H7 (cell line): ENCODE results near the gene MLX. TPM values are rescaled to one million over a fixed set of nuclear protein-coding genes. Genes with fewer than 3 reads are reported as not detected.

Experiments
- DNase-seq: peaks from one replicate; pipeline ENCODE4 v3.0.0; 2012
- H3K27me3 ChIP-seq: 2 replicates; pipeline ENCODE4 v1.6.0; 2011; ENCODE audit warnings: mild to moderate bottlenecking, low read length; ENCODE audit not compliant: control insufficient read depth, insufficient read depth
- H3K36me3 ChIP-seq: replicated peaks from 2 replicates; pipeline ENCODE4 v1.5.1; 2011; ENCODE audit warnings: low read length; ENCODE audit not compliant: control insufficient read depth, insufficient read depth
- H3K4me3 ChIP-seq: 2 replicates; pipeline ENCODE4 v1.5.1; 2011; ENCODE audit warnings: low read depth, mild to moderate bottlenecking, control low read depth, low read length, moderate library complexity; ENCODE audit not compliant: insufficient read depth
- total RNA-seq: library from RNA; depleted of rRNA; stranded (reverse); fragments of >200 nt; shearing (Covaris generic); gene quantifications from 2 replicates; pipeline ENCODE4 v1.2.3, GENCODE V29; 2014

MLX gene
- total RNA-seq, 1 experiment from 2014 or later: 35.0 TPM

- H3K4me3 ChIP-seq: no peak overlapping the region
- no peaks in the 10 kb centered on the region for H3K27me3 ChIP-seq
- no peak for DNase-seq
- H3K36me3 ChIP-seq: peaks cover 12% of the 10 kb centered on the region
Observed at GRCh38 chr17:42560246-42560645, 6.7 kb upstream of the MLX start.

- H3K27me3 ChIP-seq: no peaks in the 10 kb centered on the region
- peaks cover 16% of the 10 kb centered on the region for H3K36me3 ChIP-seq
- peak; percentile 98 for DNase-seq
- H3K4me3 ChIP-seq: peak within 1 kb of the TSS; percentile 92
Observed at GRCh38 chr17:42561897-42562387, 5.0 kb upstream of the MLX start, which contains the start of gene COASY. TSS of gene COASY (plus strand) at chr17:42562148. CDS start at chr17:42562623, 475 bp downstream.

DNA sequence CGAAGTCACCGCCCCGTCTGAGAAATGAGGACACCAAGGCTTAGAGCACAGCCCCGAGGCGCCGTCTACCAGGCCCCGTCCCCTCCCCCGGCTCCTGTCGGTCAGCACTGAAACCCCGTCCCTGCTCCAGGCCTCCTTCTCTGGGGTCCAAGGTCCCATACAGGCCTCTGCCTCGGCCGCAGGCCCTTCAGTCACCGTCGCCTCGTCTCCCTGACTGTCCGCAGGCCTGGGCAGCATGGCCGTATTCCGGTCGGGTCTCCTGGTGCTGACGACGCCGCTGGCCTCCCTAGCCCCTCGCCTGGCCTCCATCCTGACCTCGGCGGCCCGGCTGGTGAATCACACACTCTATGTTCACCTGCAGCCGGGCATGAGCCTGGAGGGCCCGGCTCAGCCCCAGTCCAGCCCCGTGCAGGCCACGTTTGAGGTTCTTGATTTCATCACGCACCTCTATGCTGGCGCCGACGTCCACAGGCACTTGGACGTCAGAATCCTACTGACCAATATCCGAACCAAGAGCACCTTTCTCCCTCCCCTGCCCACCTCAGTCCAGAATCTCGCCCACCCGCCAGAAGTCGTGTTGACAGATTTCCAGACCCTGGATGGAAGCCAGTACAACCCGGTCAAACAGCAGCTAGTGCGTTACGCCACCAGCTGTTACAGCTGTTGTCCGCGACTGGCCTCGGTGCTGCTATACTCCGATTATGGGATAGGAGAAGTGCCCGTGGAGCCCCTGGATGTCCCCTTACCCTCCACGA, 4.3 kb upstream of the MLX start:
- Histone ChIP-seq H3K4me3 (peak overlapping the region; percentile 92), H3K36me3 (peaks cover 16% of the 10 kb centered on the region), H3K27me3 (no peaks in the 10 kb centered on the region)
- peak; percentile 79 for DNase-seq

DNA sequence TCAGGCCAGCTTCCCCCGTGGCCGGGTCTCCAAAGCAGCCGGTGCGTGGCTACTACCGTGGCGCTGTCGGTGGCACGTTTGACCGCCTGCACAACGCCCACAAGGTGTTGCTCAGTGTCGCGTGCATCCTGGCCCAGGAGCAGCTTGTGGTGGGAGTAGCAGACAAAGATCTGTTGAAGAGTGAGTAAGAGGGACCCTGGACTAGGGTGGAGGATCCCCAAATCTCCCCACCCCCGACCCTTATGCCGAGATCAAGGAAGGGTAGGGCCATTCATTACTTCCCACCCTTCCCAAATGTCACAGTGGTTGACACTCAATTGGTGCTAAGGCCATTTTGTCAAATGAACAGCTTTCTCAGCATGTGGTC, 3.8 kb upstream of the MLX start:
- Histone ChIP-seq H3K36me3 (peaks cover 16% of the 10 kb centered on the region), H3K4me3 (peak overlapping the region; percentile 92), H3K27me3 (no peaks in the 10 kb centered on the region)
- no peak for DNase-seq

GRCh38 chr17:42563543-42563942, 3.4 kb upstream of the MLX start:
- peak; percentile 15 for DNase-seq
- Histone ChIP-seq H3K27me3 (no peaks in the 10 kb centered on the region), H3K36me3 (peaks cover 17% of the 10 kb centered on the region), H3K4me3 (no peak overlapping the region)

- peaks cover 21% of the 10 kb centered on the region for H3K36me3 ChIP-seq
- H3K27me3 ChIP-seq: no peaks in the 10 kb centered on the region
- no peak overlapping the region for H3K4me3 ChIP-seq
- no peak for DNase-seq
Observed at GRCh38 chr17:42563950-42564349, 3.0 kb upstream of the MLX start.

DNA sequence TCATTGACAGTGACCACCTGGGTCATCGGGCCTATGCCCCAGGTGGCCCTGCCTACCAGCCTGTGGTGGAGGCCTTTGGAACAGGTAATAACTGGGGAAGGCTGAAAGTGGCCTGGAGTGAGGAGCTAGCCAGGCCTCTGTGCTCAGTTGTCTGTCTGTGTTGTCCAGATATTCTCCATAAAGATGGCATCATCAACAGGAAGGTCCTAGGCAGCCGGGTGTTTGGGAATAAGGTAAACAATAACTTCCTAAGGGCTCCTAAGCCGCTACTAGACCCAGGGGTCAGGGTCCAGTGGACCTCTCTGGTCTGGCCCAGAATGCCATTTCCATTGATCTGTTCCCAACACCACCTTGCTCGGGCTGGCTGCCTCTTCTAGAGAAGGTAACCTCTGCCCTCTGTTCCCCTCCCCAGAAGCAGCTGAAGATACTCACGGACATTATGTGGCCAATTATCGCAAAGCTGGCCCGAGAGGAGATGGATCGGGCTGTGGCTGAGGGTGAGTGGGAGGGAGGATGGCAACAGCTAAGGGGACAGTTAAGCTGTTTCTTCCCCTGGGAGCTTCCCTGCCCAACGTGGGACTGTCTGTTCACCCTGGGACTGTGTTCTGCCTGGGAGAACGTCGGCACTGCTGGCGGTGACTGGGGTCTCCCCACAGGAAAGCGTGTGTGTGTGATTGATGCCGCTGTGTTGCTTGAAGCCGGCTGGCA, 1.9 kb upstream of the MLX start:
- Histone ChIP-seq H3K27me3 (no peaks in the 10 kb centered on the region), H3K36me3 (peaks cover 29% of the 10 kb centered on the region), H3K4me3 (no peak overlapping the region)
- peak; percentile 15 for DNase-seq

DNA sequence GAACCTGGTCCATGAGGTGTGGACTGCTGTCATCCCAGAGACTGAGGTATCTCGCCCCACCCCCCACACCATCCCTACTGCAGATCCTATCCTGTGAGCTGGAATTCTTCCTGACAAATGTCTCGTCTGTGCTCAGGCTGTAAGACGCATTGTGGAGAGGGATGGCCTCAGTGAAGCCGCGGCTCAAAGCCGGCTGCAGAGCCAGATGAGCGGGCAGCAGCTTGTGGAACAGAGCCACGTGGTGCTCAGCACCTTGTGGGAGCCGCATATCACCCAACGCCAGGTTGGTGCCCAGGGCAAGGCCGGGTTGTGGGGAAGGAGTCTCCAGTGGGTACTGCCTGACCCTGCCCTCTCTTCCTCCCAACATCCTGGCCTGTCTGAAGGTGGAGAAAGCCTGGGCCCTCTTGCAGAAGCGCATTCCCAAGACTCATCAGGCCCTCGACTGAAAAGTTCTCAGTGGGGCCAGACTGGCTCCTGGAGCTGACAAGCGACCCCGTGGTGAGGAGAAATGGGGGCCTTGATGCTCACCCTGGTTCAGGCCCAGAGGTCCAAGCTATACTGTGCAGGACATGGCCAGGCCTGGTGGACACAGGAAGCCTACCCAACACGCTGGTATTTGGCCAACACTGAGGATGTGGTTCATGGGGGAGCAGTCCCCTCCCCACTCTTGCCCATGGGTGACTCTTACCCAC, 1.2 kb upstream of the MLX start:
- DNase-seq: peak; percentile 34
- no peaks in the 10 kb centered on the region for H3K27me3 ChIP-seq
- no peak overlapping the region for H3K4me3 ChIP-seq
- peaks cover 34% of the 10 kb centered on the region for H3K36me3 ChIP-seq

GRCh38 chr17:42566215-42566882, 551 bp upstream of the MLX start:
- H3K27me3 ChIP-seq: no peaks in the 10 kb centered on the region
- peak overlapping the region; percentile 88 for H3K4me3 ChIP-seq
- DNase-seq: no peak
- peaks cover 35% of the 10 kb centered on the region for H3K36me3 ChIP-seq

DNA sequence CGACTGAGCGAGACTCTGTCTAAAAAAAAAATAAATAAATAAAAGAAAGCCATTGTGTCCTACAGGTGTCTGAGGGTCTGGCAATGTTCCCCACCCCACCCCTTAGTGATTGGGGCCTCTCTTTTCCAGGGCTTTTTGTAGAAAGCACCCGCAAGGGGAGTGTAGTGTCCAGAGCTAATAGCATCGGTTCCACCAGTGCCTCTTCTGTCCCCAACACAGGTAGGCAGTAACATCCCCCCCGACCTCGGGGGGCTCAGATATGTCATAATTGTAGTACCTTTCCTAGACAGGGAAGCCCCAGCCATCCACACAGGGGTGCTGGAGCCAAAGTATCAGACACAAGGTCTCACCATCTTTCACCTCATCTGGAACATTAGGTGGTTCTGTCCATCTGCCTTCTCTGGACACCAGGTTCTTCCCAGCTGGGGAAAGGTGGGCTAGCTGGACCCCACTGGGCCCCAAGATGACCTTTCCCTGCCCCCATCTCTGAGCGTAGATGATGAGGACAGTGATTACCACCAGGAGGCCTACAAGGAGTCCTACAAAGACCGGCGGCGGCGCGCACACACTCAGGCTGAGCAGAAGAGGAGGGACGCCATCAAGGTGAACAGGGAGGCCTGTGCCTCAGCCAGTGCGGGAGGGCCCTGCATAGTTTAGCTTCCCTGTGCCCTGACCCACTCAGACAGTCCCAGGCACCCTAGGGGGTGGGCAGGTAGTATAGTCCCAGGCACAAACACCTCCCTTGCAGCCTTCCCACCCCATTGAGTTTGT, 1.6 kb downstream of the MLX start:
- peak; percentile 21 for DNase-seq
- H3K4me3 ChIP-seq: no peak overlapping the region
- no peaks in the 10 kb centered on the region for H3K27me3 ChIP-seq
- H3K36me3 ChIP-seq: peaks cover 53% of the 10 kb centered on the region

DNA sequence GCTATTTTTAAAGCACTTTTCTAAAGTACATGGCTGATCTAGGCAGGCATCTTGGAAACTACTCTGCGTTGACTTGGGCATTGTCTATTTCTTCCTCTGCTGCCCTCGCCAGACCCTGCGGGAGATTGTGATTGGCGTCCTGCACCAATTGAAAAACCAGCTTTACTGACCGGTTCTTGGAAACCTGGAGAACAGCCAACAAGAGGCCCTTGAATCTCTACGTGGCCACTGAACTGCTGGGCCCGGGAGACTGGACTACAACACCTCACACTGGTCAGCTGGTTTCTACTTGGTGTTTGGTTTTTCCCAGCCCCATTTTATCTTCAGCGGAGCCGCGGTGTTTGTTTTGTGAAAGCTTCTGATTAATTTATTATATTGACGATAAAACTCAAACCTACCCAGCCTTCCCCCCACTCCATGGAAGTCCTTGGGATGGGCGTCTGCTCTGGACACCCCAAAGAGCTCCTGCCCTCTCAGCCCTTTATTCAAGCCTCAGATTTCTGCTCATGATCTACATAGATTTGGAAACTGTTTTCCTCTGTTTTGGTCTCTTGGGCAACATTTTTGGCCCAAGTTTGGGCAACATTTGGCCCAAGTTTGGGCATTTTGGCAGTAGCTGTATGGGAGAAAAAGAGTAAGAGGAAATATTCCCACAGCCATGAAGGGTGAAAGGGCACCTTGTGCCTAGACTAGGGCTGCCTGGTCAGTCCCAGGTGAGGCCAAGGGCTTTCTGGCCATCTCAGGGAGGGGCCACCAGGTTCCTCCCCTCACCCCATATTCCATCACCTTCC, 4.7 kb downstream of the MLX start:
- no peaks in the 10 kb centered on the region for H3K27me3 ChIP-seq
- no peak for DNase-seq
- H3K4me3 ChIP-seq: no peak overlapping the region
- H3K36me3 ChIP-seq: peaks cover 48% of the 10 kb centered on the region

DNA sequence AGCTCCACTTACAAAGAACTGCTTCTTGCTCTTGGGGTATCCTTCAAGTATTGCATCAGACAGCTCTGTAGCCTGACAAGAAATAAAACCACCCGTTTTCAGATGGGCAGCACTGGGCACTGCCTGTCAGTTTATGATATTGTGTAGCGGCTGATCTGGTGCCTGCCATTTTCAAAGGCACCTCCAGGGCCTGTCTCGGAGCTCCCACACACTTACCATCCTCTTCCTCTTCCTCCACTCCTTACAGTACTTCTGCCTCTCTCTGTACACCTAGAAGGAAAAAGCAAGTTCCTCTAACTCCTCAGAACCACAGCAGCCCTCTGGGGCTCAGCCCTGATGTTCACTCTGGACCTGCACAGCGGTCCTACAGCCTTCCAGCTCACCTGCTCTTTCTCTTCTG, 6.2 kb downstream of the MLX start:
- DNase-seq: no peak
- H3K36me3 ChIP-seq: peaks cover 48% of the 10 kb centered on the region
- no peak overlapping the region for H3K4me3 ChIP-seq
- H3K27me3 ChIP-seq: no peaks in the 10 kb centered on the region

GRCh38 chr17:42574463-42574862, 7.6 kb downstream of the MLX start:
- Histone ChIP-seq H3K36me3 (peaks cover 38% of the 10 kb centered on the region), H3K4me3 (no peak overlapping the region), H3K27me3 (no peaks in the 10 kb centered on the region)
- DNase-seq: no peak
